Dedifferentiated amniotic fluid mesenchymal stem cell (primary cell): ENCODE measurements around the gene PAX5.

Experiments used
- DNase-seq: peaks from one replicate; pipeline ENCODE4 v3.0.0-alpha.2; 2016; ENCODE audit errors: extremely low spot score

Gene PAX5

DNA sequence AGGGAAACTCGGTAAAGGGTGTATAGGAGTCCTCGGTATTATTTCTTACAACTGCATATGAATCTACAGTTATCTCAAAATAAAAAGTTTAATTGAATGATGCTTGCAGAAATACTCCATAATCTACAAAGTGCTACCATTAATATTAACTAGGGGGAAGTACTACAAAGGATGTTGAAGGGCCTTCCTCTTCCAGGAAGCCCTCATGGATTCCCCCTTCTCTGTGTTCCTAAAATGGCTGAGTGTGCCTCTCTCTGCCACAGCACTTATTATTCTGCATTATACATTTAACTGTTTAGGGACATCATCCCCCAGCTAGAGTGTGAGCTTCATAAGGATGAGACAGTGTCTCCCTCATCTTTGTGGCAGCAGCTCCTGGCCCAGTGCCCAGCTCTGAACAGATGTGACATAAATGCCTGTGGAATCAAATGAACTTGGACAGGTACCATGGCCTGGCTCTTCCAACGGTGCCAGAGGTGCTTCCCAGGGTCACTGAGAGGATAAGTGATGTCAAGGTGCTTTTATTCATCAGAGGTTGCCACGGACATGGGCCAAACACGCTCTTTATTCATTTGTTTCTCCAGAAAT lies 99.5 kb downstream of the PAX5 start:
- no peak for DNase-seq

DNA sequence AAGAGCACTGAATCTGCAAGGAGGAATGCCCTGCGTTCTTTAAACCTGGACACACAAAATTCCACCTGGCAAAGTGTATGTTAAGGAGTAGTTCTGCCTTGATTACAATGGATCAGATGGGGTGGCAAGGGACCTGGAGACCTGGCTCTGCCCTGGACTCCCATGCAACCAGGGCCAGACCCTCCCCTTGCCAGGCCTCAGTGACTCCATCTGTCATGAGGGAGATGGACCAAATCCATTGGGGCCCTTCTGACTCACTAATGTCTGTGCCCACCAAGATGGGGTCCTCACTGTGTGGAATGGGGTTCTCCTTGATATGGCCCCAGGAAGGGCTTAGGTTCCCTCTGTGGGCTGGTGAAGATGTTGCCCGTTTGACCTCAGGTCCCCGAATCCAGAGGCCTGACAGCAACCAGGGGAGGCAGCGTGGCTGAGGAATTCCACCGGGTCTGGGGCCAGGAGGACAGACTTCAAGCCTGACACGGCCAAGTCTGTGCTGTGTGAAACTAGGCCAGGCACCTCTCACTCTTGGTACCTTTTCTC lies 100.3 kb downstream of the PAX5 start:
- DNase-seq: no peak

DNA sequence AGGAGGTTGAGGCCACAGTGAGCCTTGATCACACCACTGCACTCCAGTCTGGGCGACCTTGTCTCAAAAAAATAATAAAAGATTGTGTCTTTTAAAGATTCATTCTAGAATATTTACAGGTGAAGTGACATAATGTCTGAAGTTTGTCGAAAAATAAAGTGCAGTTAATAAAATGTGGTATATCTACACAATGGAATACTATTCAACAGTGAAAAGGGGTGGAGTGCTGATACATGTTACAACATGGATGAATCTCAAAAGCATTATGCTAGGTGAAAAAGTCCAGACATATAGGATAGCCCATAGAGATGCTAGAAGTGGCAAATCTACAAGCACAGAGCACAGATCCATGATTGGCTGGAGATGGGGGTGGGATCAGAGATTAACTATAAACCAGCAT lies 101.9 kb downstream of the PAX5 start:
- no peak for DNase-seq

DNA sequence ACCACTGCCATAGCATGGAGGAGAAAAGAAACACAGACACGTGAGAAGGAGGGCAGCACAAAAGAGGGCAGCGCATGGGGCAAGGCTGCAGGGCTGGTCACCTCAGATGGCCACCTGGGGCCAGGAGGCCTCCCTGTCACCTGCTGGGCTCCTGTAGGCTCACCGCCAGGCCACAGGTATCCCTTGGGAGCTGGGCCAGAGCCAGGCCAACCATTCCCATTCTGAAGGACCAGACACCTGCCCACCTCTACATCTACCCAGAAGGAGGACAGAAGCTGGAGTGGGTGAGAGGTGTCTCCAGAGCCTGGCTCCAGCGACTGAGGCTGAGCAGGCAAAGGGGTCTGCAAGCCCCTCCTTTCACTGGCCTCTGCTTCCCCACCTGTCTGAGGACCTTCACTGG lies 103.1 kb downstream of the PAX5 start:
- no peak for DNase-seq

DNA sequence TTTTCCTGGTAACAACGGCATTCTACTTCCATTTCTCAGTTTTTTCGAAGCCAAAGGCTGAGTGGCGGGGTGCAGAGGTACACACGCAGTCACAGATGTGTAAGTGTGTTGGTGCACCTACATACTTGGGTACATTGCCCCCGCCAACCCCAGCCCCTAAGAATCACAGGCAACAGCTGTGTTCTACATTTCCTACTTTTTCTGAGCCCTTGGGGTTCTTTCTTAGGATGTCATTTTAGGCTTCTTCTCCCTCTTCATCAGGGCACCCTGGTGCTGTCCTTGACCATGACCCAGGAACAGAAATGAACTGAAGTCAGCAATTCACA lies 104.8 kb downstream of the PAX5 start:
- DNase-seq: no peak

DNA sequence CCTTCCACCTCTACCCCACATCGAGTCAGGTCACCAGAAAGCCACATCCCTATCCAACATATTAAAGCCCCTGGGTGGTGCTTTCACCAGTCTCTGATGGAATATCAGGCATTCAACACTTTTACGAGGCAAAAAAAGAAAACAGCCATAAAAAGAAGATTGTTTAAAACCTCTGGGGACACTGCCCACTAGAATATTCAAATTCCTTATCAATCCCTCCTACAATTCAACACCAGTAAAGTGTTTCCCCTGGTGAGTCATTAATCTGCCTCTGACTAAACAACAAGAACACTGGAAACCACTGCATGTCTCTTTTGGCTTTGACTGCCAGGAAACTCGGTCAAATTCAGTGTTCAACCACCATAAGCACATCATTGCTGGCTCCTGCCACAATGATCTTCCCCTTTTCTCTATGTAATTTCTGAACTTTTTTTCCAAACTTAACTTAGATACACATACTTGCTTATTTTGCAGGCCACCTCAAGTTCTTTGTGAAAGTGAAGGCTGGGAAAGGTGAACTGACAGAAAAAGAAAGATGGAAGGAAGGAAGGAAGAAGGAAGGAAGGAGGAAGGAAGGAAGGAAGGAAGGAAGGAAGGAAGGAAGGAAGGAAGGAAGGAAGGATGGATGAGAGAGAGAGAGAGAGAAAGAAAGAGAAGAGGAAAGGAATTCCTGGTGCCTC lies 105.3 kb downstream of the PAX5 start:
- no peak for DNase-seq

DNA sequence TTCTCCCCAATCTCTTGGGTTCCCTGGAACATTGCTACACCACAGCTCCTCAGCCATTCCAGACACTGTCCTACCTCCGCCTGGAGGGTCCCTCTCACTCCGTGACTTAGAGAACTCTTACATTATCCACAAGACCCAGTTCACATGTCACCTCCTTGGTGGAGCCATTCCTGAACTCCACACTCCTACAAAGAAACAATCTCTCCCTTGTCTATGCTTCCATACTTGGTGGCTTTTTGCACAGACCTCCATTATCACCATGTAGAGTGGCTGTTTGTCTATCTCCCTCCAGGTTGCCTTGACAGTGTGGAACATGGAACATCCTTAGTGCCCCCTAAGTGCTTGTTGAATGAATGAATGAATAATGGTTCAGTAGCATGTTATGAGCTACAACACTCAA lies 105.9 kb downstream of the PAX5 start:
- DNase-seq: no peak

DNA sequence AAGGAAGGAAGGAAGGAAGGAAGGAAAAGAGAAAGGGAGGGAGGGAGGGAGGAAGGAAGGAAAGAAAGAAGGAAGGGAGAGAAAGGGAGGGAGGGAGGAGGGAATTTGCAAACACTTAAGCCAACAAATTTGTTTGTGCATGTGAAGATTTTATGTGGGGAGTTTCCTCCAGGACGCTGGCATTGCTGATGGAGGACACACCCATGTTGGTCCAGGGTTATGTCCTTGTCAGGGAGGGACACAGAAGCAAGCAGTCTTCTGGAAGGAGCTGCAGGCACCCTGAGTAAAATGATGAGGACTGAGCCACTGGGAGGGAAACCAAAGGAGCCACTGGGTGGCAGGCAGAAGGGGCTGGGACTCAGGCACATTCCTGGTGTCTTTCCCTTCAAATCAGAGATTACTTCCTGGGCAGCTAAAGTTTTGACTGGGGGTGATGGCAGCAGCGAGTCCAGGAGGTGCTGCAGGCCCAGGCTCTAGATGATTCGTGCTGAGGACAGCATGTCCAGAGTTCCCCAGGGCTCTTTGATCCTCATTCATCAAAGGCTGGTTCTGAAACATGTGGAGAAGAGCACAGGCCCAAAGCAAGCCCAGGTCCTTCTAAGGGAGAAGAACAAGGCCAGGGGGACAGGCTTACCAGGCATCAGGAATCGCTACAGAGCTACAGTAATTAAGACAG lies 109.2 kb downstream of the PAX5 start:
- DNase-seq: no peak

DNA sequence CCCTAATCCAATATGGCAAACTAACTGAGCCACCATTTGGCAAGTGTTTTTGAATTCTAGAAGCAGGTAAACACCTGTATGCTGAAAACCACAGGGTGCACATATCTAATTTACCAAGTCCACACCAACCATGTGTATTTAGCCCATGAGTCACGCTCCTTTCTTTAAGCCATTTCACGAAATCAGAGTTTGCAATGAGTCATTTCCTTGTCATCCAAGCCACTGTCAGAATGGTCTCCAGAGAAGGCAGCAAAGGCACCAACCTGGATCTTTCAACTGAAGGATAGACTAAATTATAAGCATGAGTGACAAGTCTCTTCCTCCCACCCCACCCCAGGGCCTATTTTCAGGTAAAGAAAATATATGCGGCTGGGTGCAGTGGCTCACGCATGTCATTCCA lies 110.0 kb downstream of the PAX5 start:
- peak; percentile 44 for DNase-seq

DNA sequence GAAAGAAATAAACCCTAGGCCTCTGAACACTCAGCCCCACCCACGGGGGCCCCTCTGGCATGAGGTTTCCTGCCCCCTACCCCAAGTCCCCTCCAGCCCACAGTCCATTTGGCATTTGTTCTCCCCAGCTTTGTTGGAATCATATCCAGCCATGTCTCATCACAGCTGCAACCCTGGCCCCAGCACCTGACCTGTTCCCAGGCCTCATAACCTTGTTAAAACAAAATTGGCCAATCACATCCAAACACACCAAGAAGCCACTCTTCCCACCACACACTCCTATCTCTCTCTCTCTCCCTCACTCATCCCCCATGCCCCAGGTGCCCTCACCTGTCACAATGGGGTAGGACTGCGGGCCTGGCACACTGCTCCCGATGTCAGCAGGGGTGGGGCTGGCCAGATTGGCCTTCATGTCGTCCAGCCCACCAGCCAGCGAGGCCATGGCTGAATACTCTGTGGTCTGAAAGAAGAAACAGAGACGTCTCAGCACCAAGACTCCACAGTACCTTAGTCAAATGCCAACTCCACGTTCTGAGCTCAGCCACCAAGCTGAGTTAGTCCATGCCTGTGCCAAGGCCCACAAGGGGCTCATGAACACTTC lies 110.9 kb downstream of the PAX5 start:
- DNase-seq: no peak

DNA sequence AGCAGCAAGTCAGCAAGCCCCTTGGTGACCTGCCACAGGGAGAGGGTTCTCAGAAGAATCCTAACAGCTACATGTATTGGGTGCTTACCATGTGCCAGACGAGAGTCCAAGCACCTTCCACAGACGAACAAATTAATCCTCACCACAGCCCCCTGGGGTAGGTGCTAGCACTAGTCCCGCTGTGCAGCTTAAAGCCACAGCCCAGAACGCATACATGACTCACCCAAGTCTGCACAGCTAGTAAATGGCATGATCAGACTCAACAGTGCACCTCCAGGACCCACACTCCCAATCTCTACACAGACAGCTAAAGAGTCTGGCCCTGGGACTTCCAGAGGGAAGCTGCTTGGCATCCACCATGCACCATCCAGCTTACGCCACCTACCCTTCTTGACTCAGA lies 111.5 kb downstream of the PAX5 start:
- DNase-seq: no peak

DNA sequence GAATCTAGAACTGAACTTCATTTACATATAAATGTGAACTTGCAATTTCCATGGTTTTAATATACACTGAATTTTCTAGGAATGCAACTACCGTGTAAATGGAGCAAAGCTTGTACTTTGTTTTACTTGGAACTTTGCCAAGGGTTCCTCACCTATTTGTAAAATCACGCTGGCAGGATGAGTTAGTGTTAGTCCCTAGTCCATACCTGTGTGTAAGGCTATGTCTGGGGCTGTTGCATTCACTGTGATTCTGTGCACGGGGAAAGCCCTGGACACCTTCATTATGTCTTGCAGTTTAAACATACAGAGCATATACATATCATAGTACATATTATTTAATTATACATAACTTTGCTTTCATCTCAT lies 119.9 kb downstream of the PAX5 start:
- no peak for DNase-seq

DNA sequence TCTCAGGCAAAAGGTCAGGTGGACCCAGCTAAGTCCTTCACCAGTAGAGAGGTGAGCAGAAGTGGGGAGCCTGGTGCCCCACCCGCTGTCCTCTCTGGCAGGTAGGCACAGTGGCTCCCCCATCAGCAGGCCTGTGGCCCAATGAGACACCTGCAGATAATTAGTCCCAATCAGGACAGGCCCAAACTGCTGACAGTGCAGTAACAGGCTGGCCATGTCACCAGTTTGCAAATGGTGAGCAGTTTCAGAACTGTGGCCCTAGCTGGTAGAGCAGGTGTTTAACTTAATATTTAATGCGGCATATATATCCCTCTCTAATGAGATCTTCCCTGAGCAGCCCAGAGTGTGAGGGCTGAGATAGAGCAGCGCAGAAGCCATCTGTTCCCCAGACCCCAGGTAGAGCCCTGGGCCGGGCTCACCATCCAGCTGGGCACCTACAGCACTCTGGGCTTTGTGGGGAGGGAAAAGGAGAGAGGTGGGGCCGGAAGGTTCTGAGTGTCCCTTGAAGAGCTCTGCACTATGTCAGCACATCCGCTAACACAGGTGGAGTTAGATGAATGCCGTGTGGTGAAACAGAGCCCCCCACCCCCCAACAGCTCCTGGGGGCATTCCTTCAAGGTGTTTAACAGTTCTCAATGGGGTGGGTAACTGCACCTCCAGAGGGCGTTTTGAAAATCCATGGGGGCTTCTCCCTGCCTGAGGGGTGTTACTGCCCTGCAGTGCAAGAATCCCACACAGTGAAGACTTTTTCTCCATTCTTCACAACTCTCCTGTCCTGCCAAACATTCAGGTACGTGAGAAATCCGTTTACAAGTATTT lies 120.5 kb downstream of the PAX5 start:
- DNase-seq: no peak

DNA sequence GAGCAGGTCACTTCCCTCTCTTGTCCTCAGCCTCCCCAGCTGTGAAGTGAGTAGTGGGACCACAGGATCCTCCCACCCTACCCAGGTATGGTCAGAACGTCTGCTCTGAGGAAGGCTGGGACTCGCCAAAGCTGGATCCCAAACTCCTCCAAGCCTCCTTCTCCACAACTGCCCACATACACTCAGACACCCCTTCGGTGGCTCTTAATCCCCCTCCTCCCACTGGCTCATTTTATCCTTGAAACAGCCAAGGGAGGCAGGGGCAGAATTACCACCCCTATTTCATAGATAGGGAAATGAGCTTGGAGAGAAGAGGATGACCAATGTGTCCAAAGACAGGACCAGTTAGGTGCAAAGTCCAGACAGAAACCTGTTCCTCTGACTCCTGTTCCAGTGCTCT lies 121.4 kb downstream of the PAX5 start:
- DNase-seq: no peak

DNA sequence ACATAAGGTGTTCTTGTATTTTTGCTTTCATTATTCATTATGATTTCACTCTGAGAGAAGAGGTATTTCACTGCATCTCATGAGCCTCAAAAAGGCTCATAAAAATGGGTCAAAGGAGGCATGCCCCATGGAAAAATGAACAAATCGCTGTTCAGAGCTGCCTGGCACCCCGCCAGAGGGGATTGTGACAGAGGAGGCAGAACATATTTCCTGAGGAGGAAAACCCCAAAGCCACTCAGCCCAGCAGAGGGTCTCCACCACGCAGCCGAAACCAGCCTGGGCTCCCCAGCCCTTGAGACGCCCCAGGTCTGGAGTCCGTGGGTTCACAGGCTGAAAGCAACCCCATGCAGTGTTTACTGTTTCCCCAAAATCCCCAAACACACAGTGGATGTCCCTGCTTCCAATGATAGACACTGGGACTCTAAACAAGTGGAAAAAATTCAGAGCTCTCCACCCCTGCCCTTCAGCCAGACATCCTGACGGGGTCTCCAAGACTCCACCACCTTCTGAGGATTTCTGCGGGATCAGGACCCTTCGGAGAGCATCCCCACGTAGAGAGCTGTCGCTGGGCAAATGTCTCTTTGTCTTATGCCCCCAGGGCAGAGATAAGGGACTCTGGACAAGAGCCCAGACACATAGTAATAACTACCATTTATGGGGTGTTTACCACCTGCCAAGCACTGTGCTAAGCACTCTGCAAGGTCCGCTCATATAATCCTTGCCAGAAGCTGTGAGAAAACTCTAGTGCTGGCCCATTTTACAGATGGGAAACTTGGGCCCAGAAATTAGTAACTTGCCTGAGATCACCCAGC lies 122.3 kb downstream of the PAX5 start:
- no peak for DNase-seq

DNA sequence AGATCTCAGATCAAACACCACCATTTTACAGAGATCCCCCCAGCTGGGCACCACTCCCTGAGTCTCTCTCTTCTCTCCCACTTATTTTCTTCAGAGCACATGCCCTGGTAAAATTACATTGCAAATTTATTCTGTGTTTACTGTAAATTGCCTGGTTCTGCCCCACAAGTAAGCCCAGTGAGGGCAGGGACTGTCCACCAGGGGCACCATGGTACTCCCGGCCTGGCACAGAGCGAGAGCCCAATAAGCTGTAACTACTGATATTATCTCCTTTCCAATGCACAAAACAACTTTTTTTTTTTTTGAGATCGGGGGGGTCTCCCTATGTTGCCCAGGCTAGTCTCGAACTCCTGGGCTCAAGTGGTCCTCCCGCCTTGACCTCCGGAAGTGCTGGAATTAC lies 123.0 kb downstream of the PAX5 start:
- DNase-seq: no peak

DNA sequence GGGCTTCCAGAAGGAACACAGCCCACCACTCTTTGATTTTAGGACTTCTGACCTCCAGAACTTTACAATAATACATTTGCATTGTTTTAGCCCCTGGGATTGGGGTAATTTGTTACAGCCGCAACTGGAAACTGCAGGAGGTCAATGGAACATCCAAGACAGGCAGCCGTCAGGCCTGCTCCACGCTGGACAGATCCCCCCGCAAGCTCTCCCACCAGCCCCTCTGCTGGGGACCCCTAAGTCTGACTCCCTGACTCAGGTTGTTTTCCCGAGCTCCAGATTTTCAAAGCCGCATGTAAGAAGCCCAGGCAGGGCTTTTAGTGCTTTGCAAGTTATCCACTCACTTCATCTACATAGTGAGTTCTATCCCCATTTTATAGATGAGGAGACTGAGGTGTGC lies 127.6 kb downstream of the PAX5 start:
- DNase-seq: no peak

DNA sequence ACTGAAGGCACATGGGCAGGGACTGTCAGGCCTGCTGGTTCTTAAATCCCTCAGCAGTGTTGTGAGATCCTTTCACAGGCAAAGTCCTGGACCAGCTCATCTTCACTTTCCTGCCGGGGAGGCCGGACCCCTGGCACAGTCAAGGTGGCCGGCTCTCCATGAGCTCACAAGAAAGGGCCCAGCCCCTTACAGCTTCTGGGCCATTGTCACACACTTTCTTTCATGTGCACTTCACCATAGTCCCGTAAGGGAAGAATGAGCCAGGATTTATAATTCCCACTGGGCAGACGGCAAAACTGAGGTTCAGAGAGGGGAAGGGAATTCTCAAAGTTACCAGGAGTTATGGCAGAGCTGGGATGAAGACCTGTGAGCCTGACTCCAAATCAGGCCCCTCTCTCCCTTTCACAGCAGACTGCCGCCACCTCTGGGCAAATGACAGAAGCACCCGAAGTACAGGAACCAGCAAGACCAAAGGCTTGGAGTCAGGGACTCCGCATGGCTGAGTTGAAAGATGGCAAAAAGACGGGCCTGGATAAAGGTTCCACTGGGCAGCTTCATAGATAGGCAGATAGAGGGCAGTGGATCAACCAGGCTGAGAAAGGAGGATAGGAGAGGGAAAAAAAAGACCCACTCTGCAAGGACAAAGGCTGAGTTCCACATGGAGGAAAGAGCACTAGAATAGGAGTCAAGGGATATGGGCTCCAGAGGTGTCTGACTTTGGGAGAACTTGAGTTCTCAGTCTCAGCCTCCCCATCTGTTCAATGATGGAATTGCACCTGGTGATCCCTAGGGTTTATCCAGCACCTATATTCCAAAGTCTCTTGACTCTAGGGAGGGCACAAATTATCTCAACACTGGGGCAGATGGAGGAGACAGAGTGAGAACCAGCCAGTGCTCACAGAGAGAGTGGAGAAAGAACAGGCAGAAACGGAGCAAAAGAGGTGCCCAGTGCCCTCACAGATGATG lies 128.7 kb downstream of the PAX5 start:
- DNase-seq: no peak

DNA sequence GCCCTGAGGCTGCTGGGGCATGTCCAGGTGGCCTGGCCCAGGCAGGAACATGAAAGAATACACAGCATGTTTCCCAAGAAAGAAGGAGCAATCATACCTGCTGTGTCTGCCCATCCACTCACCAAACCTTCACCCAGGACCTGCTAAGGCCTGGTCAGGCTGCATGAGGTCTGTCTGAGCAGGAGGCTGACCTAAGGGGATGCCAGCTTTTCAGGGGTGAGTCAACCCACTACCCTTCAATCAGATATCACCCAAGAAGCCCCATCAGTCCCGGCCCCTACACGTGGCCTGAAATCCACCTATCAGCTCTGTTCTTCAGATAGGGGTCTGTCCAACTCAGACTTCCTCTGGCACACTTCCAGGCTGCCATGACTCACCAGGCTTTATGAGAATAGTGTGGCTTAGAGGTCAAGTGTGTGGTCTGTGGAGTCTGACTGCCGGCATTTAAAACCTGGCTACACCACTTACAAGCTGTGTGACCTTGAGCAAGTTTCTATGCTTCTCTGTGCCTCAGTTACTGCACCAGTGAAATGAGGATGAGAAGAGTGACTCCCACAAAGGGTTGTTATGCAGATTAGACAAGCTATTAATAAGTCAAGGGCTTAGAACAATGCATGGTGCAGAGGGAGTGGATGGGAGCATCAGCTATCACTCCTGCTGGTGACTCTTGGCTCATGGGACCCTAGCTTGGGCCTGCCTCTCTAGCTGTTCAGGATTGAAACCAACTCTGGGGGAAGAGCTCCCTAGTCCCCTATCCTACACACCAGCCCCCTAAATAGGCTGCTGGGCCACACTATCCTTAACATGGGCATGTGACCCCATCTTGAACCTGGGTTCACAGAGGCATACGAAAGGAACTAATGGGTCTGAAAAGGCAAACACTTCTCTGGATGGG lies 130.3 kb downstream of the PAX5 start:
- no peak for DNase-seq
